HepG2 (cell line): ENCODE measurements around the gene CD7. TPM values are rescaled to one million over a fixed set of nuclear protein-coding genes. Genes with fewer than 3 reads are reported as not detected.

Experiments
- ARID2 ChIP-seq: sonication (generic); formaldehyde crosslinking; IDR thresholded peaks from 2 replicates; pipeline ENCODE4 v1.8.1; 2022; ENCODE audit warnings: mild to moderate bottlenecking, missing genetic modification reagents, borderline replicate concordance
- ELF1 ChIP-seq: sonication (generic); formaldehyde crosslinking; IDR thresholded peaks from 2 replicates; pipeline ENCODE4 v1.4.0; 2020; ENCODE audit warnings: missing genetic modification reagents
- FOSL1 ChIP-seq: sonication (generic); formaldehyde crosslinking; IDR thresholded peaks from 2 replicates; pipeline ENCODE4 v1.9.0; 2021; ENCODE audit warnings: missing genetic modification reagents, borderline replicate concordance
- FOXM1 ChIP-seq: sonication (generic); formaldehyde crosslinking; IDR thresholded peaks from 2 replicates; pipeline ENCODE4 v1.5.0; 2020; ENCODE audit warnings: missing genetic modification reagents
- HBP1 ChIP-seq: IDR thresholded peaks from 2 replicates; pipeline ENCODE4 v1.6.1; 2016; ENCODE audit warnings: low read depth, control low read depth
- HINFP ChIP-seq: sonication (generic); formaldehyde crosslinking; IDR thresholded peaks from 2 replicates; pipeline ENCODE4 v1.4.0; 2020; ENCODE audit warnings: low read depth, mild to moderate bottlenecking, missing genetic modification reagents
- KLF6 ChIP-seq: IDR thresholded peaks from 2 replicates; pipeline ENCODE4 v1.8.0; 2016; ENCODE audit warnings: missing biosample characterization, missing genetic modification reagents
- MED13 ChIP-seq: sonication (generic); formaldehyde crosslinking; IDR thresholded peaks from 2 replicates; pipeline ENCODE4 v1.5.0; 2020; ENCODE audit warnings: missing genetic modification reagents
- MLLT10 ChIP-seq: sonication (generic); formaldehyde crosslinking; IDR thresholded peaks from 2 replicates; pipeline ENCODE4 v1.4.0; 2020; ENCODE audit warnings: missing genetic modification reagents
- MTERF4 ChIP-seq: sonication (generic); formaldehyde crosslinking; IDR thresholded peaks from 2 replicates; pipeline ENCODE4 v1.8.0; 2023; ENCODE audit warnings: mild to moderate bottlenecking, missing genetic modification reagents
- NRL ChIP-seq: sonication (generic); formaldehyde crosslinking; IDR thresholded peaks from 2 replicates; pipeline ENCODE4 v1.5.0; 2020; ENCODE audit warnings: missing genetic modification reagents, mild to moderate bottlenecking, moderate library complexity, borderline replicate concordance
- REPIN1 ChIP-seq: sonication (generic); formaldehyde crosslinking; IDR thresholded peaks from 2 replicates; pipeline ENCODE4 v1.8.0; 2022; ENCODE audit warnings: missing genetic modification reagents, low read depth, mild to moderate bottlenecking, borderline replicate concordance
- STAT6 ChIP-seq: sonication (generic); formaldehyde crosslinking; IDR thresholded peaks from 2 replicates; pipeline ENCODE4 v1.4.0; 2020; ENCODE audit warnings: missing genetic modification reagents, mild to moderate bottlenecking, borderline replicate concordance
- TFE3 ChIP-seq: IDR thresholded peaks from 2 replicates; pipeline ENCODE4 v1.6.1; 2016
- ZMAT3 ChIP-seq: sonication (generic); formaldehyde crosslinking; conservative IDR thresholded peaks from 2 replicates; pipeline ENCODE4 v1.7.0; 2021; ENCODE audit warnings: missing genetic modification reagents
- ZNF124 ChIP-seq: sonication (generic); formaldehyde crosslinking; IDR thresholded peaks from 2 replicates; pipeline ENCODE4 v1.4.0; 2020; ENCODE audit warnings: missing genetic modification reagents
- ZNF704 ChIP-seq: sonication (generic); formaldehyde crosslinking; IDR thresholded peaks from 2 replicates; pipeline ENCODE4 v1.8.1; 2023; ENCODE audit warnings: mild to moderate bottlenecking, inconsistent platforms, moderate library complexity, missing genetic modification reagents, borderline replicate concordance
- ZSCAN20 ChIP-seq: sonication (generic); formaldehyde crosslinking; IDR thresholded peaks from 2 replicates; pipeline ENCODE4 v1.4.0; 2020; ENCODE audit warnings: missing genetic modification reagents, mild to moderate bottlenecking, borderline replicate concordance
- ZSCAN21 ChIP-seq: sonication (generic); formaldehyde crosslinking; IDR thresholded peaks from 2 replicates; pipeline ENCODE4 v1.8.0; 2022; ENCODE audit warnings: mild to moderate bottlenecking, missing genetic modification reagents, moderate library complexity, borderline replicate concordance
- polyA plus RNA-seq, 8 experiments: library from polyadenylated mRNA; depleted of rRNA in 3 of 8; stranded (reverse) in 7 of 8; unstranded in 1 of 8; fragments of >200 nt; fragmentation: Illumina TruSeq in 4 of 8; extraction: Trizol in 4 of 8; gene quantifications; 2 replicates each; pipeline versions ENCODE4 v1.2.1 to v1.2.3, GENCODE V29; 2011 to 2016; ENCODE audit warnings: low read depth in 4 of 8, missing spikeins in 1 of 8, mixed read lengths in 1 of 8; ENCODE audit not compliant: insufficient read depth in 1 of 8
- total RNA-seq, 5 experiments: library from RNA; depleted of rRNA; stranded (reverse); fragments of >200 nt; fragmentation: Illumina TruSeq; extraction: Trizol; gene quantifications; 2 replicates each; pipeline ENCODE4 v1.2.3, GENCODE V29; 2016; ENCODE audit warnings: low read depth in 1 of 5

CD7 gene
- total and polyA plus RNA-seq, 2 of the 13 experiments (the other 11 are each of a cell fraction or from before 2014, with no cell fraction given) = 67.6 to 76.4 TPM

- peak; percentile 73; the same call in 1 of the 2 replicates for TF ChIP-seq HINFP
- no peak for TF ChIP-seq FOXM1 (CRISPR knock-in tag)
- TF ChIP-seq TFE3 (CRISPR knock-in tag) = peak; percentile 74
- TF ChIP-seq ZSCAN21 (CRISPR knock-in tag) = peak; percentile 25; the same call in 1 of the 2 replicates
- no peak for TF ChIP-seq ELF1 (CRISPR knock-in tag)
- no peak; the same call in 1 of the 2 replicates for TF ChIP-seq REPIN1 (CRISPR knock-in tag)
- no peak for TF ChIP-seq KLF6
- TF ChIP-seq HBP1 (CRISPR knock-in tag) = 0 out of 2 replicates have a peak, but pooled peaks have one; percentile 44
- TF ChIP-seq ARID2 (CRISPR knock-in tag) = no peak
- no peak; the same call in 1 of the 2 replicates for TF ChIP-seq ZNF124 (CRISPR knock-in tag)
- no peak for TF ChIP-seq MLLT10 (CRISPR knock-in tag)
- no peak; the same call in 1 of the 2 replicates for TF ChIP-seq MTERF4 (CRISPR knock-in tag)
- TF ChIP-seq FOSL1 (CRISPR knock-in tag) = no peak
- no peak for TF ChIP-seq MED13 (CRISPR knock-in tag)
- peak; percentile 53; the same call in 1 of the 2 replicates for TF ChIP-seq ZNF704 (CRISPR knock-in tag)
- no peak; the same call in 1 of the 2 replicates for TF ChIP-seq STAT6 (CRISPR knock-in tag)
- 0 out of 2 replicates have a peak, but pooled peaks have one; percentile 13 for TF ChIP-seq NRL (CRISPR knock-in tag)
- TF ChIP-seq ZSCAN20 (CRISPR knock-in tag) = peak; percentile 20; the same call in 1 of the 2 replicates
- TF ChIP-seq ZMAT3 (CRISPR knock-in tag) = 0 out of 2 replicates have a peak, but pooled peaks have one; percentile 35
These were observed 34.5 kb upstream of the CD7 start (continued) for GRCh38 chr17:82351713-82352488.
